ENCODE measurements around the gene COX4I2.

GRCh38 chr20:31607640-31608250 is 30.0 kb upstream of the COX4I2 start:
- TF ChIP-seq, protein P1, sequence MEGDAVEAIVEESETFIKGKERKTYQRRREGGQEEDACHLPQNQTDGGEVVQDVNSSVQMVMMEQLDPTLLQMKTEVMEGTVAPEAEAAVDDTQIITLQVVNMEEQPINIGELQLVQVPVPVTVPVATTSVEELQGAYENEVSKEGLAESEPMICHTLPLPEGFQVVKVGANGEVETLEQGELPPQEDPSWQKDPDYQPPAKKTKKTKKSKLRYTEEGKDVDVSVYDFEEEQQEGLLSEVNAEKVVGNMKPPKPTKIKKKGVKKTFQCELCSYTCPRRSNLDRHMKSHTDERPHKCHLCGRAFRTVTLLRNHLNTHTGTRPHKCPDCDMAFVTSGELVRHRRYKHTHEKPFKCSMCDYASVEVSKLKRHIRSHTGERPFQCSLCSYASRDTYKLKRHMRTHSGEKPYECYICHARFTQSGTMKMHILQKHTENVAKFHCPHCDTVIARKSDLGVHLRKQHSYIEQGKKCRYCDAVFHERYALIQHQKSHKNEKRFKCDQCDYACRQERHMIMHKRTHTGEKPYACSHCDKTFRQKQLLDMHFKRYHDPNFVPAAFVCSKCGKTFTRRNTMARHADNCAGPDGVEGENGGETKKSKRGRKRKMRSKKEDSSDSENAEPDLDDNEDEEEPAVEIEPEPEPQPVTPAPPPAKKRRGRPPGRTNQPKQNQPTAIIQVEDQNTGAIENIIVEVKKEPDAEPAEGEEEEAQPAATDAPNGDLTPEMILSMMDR (IDR thresholded peaks at IDR 0.05; ENCODE audit: low read depth, low read length, poor library complexity, severe bottlenecking) = no peak
- no peak; the same call in 1 of the 2 replicates for TF ChIP-seq EZH2phosphoT487 (IDR thresholded peaks at IDR 0.05; ENCODE audit: borderline replicate concordance, low read length)
